Endometrial microvascular endothelial cells (primary cell): Measurements from ENCODE around the gene APOBEC3H. TPM values are rescaled to one million over a fixed set of nuclear protein-coding genes. Genes with fewer than 3 reads are reported as not detected.
"Not testable (repeated sequence)": the region's sequence is repeated elsewhere in the genome, so short reads cannot be mapped to it uniquely, and the experiment has no call there.

Source experiments
- in situ Hi-C: cut with HindIII; loops from 2 replicates; pipeline ENCODE4 v1.10.0; 2017; ENCODE audit warnings: low sequenced_read_pairs, low pct_unique_long_range_greater_than_20kb; ENCODE audit errors: inconsistent ontology term
- total RNA-seq: library from RNA; depleted of rRNA; stranded (reverse); fragments of >200 nt; gene quantifications from one replicate; pipeline ENCODE4 v1.2.3, GENCODE V29; 2015; ENCODE audit errors: inconsistent ontology term

Gene APOBEC3H
- total RNA-seq, 1 donor from 2014 or later: 1.0 TPM

DNA sequence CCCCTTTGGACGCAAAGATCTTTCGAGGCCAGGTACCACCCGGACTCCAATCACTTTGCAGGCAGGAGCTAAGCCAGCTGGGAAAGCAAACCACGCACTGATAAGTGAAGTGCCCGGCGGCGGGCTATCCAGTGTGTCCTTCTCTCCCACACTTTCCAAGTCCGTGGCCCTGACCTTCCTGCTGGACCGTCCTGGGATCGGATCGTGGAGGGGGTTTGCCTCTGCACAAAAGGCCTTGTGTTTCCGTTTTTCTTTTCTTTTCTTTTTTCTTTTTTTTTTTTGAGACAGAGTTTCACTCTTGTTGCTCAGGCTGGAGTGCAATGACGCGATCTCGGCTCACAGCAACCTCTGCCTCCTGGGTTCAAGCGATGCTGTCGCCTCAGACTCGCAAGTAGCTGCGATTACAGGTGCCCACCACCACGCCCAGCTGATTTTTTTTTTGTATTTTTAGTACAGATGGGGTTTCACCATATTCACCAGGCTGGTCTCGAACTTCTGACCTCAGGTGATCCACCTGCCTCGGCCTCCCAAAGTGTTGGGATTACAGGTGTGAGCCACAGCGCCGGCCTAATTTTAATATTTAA lies 17.9 kb upstream of the APOBEC3H start:
- in situ Hi-C loops: not testable (repeated sequence)

DNA sequence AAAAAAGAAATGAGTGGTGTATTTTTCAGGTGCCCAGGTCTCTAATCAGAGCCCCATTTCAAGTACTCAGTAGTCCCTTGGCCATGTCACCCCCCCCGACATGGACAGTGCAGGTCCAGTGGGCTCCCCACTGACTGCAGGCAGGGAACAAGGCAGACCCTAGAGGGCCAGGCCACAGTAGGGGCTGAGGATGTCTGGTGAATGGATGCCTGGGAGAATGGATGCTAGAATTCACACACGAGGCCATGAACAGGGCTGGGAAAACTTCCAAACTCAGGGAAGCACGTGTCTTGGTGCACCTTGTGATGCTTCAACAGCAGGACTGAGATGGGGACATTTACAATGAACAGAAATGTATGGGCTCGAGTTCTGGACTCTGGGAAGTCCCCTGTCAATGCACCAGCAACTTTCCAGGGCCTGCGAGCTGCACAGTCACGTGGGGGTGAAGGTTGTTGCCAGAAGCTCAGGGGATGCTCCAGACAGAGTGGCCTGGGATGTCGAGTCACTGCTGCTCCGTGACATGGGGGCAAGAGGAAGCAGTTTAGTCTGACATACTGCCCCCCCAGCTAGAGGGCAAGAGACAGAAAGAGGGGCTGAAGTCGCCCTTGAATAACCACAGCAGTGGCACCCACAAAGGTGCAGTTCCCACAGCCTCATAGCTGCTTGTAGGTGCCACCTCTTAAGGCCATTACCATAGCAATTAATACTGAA lies 16.8 kb upstream of the APOBEC3H start:
- in situ Hi-C loops: no loop called here

DNA sequence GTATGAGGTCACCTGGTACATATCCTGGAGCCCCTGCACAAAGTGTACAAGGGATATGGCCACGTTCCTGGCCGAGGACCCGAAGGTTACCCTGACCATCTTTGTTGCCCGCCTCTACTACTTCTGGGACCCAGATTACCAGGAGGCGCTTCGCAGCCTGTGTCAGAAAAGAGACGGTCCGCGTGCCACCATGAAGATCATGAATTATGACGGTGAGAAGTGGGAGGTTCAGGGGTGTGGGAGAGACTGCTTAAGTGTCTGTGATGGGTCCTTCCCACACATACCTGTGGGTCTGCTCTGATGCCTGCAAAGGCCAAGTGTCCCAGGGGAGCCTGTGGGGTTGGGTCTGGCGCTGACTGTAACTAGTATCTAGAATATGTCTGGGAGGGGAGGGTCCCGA lies 16.0 kb upstream of the APOBEC3H start:
- in situ Hi-C loops: no loop called here

DNA sequence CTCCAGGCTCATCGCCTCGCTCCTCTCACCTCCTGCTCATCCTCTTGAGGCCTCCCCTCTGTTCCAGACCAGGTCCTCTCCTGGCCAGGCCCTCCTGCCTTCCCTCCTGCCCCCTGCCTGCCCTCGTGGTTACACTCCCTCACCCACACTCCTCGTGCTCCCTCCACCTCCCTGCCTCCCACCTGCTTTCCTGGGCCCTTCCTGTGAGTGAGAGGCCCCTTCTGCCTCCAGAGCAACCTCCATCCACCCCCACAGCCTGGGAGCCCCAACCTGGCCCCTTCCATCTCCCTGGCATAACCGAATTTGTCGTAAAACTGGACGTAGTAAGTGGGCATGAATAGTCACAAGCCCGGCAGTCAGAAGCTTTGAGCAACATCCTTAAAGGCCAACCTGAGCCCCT lies 15.4 kb upstream of the APOBEC3H start:
- in situ Hi-C loops: no loop called here

DNA sequence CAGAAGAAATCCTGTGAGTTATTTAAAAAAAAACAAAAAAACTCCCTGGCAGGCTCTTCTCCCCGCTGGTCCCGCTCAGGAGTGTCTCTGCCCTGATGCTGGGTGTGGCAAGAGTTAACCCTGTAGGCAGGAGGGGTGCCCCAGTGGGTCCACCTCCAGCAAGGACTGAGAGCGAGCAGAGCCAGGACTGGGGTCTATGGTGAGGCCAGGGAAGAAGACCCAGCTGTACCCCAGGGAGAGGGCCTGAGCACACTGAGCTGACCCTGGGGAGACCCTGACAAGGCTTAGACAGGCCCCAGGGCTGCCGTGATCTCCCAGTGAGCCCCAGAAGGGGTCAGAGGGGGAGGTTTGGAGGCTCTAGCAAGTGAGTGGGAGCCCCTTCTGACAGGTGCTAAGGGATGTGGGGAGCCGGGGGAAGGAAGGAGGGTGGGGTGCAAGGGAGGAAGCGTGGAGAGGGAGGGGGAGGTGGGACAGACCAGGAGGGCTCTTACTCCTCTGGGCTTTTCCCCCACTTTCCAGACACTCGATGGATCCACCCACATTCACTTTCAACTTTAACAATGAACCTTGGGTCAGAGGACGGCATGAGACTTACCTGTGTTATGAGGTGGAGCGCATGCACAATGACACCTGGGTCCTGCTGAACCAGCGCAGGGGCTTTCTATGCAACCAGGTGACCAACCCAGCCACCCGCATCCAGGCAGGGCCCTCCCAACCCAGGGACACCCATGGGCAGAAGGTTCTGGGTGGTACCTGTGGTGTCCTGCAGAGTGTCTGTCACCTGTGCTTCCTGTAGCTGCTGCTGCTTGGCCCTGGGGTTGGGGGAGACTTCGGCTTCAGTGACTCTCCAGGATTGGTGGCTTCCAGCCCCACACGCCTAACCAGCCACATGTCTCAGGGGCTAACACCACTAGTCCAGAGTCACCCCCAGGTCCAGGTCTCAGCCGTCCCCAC lies 13.6 kb upstream of the APOBEC3H start:
- in situ Hi-C loops: no loop called here

DNA sequence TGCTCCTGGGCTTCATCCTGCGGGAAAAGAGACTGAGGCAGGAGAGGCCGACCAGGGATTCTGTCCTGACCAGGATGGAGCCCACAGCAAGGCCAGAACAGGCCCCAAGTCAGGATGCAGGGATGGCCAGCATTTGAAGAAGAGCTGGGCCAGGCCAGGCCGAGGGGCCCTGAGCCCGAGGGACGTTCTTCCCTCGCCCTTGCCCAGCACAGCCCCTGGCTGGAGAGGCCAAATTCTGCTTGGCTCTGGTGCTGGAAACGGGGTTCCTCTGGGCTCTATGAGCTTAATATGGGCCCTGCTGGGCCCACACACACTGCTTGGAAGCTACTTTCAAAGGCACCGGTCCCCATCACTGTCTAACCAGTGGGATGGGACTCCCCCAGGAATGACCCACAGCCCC lies 12.4 kb upstream of the APOBEC3H start:
- in situ Hi-C loops: no loop called here

DNA sequence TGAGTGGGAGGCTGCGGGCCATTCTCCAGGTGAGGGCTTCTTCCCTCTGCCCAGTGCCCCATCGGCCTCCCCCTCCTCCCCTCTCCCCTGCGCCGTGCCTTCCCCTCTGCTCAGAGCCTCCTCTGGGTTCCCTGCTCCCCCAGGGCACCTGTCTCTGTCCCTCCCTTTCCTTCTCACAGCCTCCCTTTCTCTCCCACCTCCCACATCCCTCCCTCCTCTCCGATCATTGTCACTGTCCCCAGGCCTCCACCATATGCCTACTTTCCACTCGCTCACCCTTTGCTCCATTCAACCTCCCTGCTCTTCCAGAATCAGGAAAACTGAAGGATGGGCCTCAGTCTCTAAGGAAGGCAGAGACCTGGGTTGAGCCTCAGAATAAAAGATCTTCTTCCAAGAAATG lies 9.9 kb upstream of the APOBEC3H start:
- in situ Hi-C loops: no loop called here

DNA sequence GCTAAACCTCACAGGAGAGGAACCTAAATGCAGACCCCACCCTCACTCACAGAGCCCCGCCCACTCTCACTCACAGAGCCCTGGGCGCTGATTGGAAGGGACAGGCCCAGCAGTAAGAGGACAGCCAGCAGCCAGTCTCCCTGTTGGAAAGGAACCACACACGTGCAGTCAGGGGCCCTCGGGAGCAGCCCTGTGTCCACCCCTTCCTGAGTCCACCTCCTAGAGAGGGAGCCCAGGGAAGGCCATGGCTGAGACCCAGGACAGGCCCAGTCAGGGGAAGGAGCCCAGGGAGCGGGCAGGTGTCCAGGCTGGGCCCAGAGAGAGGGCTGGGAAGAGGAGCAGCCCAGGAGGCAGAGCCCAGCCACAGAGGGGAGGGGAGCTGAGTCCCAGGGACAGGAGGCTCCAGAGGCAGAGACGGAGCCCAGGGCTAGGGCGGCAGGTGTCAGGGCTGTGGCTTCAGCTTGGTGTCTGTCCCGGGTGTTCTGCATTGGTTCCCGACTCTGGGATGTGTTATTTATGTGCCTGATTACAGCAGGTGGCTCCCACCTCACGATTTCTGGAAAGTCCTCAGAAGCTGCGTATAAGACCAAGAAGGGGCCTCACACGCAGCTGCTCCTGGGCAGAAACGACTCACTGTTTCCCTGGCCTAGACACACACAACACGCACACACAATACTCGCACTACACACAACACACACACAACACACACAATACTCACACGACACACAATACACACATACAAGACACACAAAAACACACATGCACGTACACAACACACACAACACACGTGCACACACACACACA lies 9.0 kb upstream of the APOBEC3H start:
- in situ Hi-C loops: no loop called here

DNA sequence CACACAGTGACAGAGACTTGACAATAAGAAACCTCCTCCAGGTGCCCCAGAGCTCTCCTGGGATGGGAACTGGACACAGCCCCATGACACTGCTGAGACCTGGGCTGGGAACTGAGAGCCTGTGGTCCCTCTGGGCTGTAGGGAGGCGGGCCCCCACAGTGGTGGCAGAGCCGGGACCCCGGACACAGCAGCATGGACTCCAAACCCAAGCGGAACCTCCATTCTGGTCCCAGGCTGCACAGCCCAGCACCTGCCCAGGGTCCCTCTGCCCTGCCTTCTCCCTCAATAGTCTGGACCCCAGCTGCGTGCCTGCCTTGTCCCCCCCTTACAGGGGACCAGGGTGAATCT lies 8.4 kb upstream of the APOBEC3H start:
- in situ Hi-C loops: no loop called here

DNA sequence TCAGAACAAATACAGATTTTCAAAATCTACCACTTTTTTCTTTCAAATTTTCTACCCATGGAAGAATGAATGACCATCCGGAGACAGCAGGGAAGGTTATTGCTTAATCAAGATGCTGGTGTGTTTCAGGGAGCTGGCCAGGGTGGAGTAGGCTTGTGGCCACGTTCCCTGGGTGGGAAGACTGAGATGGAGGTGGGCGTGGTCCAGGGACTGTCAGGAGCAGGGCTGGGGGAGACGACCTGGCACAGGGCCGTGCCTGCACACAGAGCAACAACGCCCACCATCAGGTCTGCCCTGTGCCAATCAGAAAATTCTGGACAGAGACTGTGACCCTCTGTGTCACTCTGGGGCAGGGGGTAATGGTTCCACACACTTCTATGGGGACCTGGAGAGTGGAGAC lies 7.1 kb upstream of the APOBEC3H start:
- in situ Hi-C loops: no loop called here

DNA sequence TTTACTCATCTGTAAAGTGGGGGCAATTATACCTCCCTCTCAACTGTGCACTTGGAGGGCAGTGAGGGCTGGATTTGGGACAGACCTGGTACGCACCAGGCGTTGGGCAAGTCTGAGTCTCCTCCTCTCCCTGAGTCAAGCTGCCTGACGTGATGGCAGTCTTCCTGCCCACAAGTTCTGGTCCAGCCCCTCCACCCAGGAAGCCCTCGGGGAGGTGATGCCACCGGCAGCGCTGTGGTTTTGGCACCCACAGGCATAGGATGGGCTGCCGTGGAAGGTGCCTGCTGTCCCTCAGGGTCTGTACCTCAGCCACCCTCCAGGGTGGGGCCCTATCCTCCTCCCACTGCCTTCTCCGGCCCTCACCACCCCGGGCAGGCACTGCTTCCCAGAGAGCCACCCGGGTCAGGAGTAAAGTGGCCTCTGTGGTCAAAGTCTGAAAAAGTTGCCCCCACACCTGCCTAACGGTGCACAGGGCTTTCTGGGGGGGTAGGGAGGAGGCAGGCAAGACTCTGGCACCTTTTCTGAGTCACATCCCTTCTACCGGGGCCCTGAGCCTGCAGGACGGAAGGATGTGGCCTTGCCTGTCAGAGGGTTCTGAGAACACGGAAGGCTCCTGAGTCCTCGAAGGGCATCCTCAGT lies 6.5 kb upstream of the APOBEC3H start:
- in situ Hi-C loops: no loop called here

DNA sequence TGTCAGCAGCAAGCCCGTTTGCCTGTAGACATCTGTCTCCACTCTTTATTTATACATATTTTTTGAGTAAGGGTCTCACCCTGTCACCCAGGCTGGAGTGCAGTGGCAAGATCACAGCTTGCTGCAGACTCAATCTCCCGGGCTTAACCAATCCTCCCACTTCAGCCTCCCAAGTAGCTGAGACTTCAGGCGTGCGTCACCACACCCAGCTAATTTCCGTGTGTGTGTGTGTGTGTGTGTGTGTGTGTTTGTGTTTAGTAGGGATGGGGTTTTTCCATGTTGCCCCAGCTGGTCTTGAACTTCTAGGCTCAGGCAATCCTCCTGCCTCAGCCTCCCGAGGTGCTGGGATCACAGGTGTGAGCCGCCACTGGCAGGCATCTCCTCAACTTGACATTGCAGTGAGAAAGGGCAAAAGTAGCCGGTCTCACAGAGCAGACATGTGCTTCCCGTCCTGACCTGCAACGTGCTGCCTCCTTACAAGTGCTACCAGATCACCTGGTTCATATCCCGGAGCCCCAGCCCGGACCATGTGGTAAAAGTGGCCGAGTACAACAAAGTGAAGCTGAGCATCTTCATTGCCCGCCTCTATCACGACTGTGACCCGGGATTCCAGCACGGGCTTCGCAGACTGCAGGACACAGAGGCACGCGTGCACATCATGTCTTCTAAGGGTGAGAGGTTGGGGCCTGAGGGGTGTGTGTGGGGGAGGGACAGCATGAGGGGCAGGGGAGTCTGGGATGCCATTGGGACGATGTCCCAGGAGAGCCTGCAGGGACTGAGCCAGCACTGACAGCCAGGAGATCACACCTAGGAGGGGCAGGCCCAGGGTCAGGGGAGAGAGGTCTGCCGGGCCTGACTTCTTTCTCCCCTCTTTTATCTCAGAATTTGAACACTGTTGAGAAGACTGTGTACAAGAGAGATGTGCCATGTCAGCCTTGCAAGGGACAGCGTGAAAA lies 5.6 kb upstream of the APOBEC3H start:
- in situ Hi-C loops: no loop called here

DNA sequence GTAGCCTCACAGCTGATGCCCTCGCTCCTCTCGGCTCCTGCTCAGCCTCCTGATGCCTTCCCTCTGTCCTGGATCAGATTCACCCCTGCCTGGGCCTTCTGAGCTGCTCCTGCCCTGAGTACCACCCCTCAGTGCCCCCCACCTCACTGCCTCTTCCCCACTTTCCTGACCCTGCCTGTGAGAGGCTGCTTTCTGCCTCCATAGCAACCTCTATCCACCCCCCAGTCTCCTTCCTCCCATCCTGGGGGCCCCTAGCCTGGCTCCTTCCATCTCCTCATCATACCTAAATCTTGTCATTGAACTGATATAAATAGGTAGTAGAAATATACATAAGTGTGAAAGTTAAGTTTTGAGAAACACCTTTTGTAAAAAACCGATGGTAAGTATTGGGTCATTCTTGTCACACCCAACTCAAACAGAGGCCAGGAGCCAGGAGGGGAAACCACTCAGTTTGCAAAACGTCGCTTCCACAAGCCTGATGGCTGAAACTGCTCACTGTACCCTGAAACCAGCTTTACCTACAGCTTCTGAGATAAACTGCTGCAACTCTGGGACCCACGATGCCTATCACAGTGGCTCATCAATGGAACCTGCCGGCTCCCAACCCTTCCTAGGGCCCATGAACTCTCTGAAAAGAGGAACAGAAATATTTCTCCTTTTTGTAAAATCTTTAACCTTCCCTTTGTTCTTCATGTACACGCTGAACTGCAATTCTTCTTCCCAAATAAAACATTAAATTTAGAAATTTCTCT lies 4.8 kb upstream of the APOBEC3H start:
- in situ Hi-C loops: no loop called here

DNA sequence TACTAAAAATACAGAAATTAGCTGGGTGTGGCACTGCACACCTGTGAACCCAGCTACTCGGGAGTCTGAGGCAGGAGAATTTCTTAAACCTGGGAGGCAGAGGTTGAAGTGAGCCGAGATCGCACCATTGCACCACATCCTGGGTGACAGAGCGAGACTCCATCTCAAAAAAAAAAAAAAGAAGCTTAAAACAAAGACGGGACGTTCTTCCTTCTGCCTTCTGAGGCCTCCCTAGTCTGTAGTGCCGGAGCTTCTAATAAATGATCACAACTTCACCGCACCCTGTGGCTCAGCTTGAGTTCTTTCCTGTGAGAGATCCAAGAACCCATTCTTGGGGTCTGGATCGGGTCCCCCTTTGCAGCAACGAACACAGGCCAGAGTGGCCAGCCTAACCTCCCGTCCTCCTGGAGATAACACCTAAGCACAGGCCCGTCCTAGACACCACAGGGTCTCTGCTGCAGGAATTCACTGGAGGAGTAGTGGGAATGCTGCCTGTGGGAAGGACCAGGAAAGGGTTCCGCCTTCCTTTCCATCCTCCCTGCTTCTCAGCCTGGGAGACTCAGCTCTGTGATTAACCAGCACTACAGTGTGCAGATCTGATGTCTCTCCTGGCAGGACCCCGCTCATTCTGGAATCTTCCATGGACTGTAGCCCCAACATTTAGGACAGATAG lies 2.2 kb upstream of the APOBEC3H start:
- in situ Hi-C loops: no loop called here

DNA sequence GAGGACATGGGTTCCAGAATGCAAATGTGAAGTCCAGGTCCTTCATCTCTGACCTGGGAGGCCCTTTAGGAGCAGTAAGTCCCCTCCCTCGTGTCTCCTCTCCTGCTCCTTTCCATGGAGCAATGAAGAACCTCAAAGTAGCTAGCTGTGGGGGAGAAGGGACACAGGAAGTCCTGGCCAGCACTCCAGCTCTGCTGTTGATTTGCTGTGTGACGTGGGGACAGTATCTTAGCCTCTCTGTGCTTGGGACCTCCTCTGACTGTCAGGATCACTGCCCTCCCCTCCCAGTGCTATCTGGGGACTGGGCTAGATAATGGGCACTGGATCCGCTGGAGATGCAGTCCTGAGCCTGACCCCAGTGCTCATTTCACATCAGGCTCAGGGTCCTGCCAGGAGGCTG lies 1.1 kb upstream of the APOBEC3H start:
- in situ Hi-C loops: no loop called here

DNA sequence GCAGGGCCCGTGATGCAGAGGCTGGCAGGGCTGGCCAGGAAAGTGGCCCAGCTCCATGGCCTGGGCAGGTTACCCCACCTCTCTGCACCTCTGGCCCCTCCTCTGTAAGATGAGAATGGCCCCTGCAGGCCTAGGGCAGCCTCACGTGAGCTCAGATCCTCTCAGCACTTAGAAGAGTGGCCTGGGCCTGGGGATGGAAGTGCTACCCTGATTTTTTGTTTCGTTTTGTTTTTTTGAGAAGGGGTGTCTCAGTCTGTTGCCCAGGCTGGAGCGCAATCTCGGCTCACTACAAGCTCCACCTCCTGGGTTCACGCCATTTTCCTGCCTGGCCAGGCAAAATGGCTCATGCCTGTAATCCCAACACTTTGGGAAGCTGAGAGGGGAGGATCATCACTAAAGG lies 982 bp downstream of the APOBEC3H start:
- in situ Hi-C loops: no loop called here

DNA sequence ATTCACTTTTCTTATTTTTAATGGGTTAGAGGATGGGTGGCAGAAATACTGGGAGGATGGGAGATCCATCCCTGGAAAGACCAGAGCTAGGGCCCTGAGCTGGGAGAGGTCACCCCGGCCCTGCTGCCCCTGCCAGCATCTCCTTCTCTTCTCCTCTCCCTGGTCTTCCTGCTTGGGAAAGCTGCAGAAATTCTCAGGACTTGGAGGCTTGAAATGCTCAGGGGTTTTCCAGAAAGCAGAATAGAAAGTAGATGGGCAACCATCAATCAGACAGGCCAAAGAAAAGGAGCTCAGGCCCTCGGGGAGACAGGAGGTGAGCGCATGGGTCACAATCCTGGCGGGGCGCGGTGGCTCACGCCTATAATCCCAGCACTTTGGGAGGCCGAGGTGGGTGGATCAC lies 1.5 kb downstream of the APOBEC3H start:
- in situ Hi-C loops: no loop called here
